Stimulated activated naive B cell treated with anti-CD40 and anti-IgM and Interleukin-4, amounts not matched to agents 10 μg/mL and 1 μg/mL and 100 μg/mL, for 72 hours (primary cell): Measurements from ENCODE around the gene CD200R1.

Experiments used
- ATAC-seq, 2 donors: fragments of 150-1000 bp; cut with Tn5 transposase; replicated peaks; 2 replicates each; pipeline ENCODE4 v1.10.0; 2021; ENCODE audit warnings: moderate library complexity in 1 of 2
- DNase-seq: peaks from one replicate; pipeline ENCODE4 v3.0.0; 2021
- H3K27ac Mint-ChIP-seq: one replicate; pipeline ENCODE4 v1.8.0; 2022; ENCODE audit warnings: mild to moderate bottlenecking, mixed read lengths
- H3K27me3 Mint-ChIP-seq, 2 donors: one replicate each; pipeline ENCODE4 v1.8.0; 2022; ENCODE audit warnings: mixed read lengths in 2 of 2
- H3K36me3 Mint-ChIP-seq, 2 donors: one replicate each; pipeline ENCODE4 v1.8.0; 2022; ENCODE audit warnings: mixed read lengths in 2 of 2, mild to moderate bottlenecking in 1 of 2
- H3K4me1 Mint-ChIP-seq, 2 donors: one replicate each; pipeline ENCODE4 v1.8.0; 2022; ENCODE audit warnings: mixed read lengths in 2 of 2, mild to moderate bottlenecking in 1 of 2
- H3K4me3 Mint-ChIP-seq, 2 donors: one replicate each; pipeline ENCODE4 v1.8.0; 2022; ENCODE audit warnings: mild to moderate bottlenecking in 2 of 2, mixed read lengths in 2 of 2, moderate library complexity in 1 of 2
- H3K9me3 Mint-ChIP-seq, 2 donors: one replicate each; pipeline ENCODE4 v1.8.0; 2022; ENCODE audit warnings: mixed read lengths in 2 of 2, mild to moderate bottlenecking in 1 of 2

CD200R1 gene

DNA sequence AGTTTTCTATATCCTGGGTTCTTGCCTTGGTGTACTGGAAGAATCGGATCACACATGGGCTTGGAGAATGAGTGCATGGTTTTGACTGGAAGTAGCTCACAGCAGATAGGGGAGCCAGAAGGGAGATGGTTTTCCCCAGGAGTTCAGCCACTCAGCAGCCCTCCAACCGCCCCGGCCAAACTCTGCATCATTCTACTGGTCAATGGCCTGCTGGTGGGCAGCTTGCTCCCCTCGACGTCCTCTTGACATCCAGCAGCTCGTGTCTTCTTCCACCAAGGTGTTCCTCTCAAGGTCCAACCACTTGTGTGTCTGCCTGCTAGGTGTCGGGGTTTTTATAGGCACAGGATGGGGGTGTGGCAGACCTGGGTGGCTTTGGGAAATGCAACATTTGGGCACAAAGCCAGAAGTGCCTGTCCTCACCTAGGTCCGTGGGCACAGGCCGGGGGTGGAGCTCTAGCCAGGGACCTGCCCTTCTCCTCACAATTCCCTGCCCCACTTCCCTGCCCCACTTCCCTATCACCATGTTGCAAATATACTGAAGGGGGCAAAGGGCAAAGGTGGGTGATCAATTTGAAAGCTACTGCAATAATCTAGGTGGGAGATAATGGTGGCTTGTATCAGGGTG, 12.9 kb upstream of the CD200R1 start:
- Mint-ChIP-seq H3K27me3 (no peaks in the 10 kb centered on the region), H3K4me3 (no peak overlapping the region), H3K36me3 (no peaks in the 10 kb centered on the region), H3K9me3 (no peaks in the 10 kb centered on the region), H3K27ac (no peak overlapping the region), H3K4me1 (peaks cover 12 to 43% of the 10 kb centered on the region in 2 donors)
- no peak for ATAC-seq
- no peak for DNase-seq

- Mint-ChIP-seq H3K27me3 (no peaks in the 10 kb centered on the region), H3K4me1 (peaks cover 13 to 40% of the 10 kb centered on the region in 2 donors), H3K36me3 (peaks cover 0 to 4% of the 10 kb centered on the region in 2 donors), H3K9me3 (peaks cover 0 to 4% of the 10 kb centered on the region in 2 donors), H3K4me3 (no peak overlapping the region), H3K27ac (no peak overlapping the region)
- ATAC-seq (no peak), DNase-seq (no peak)
These were observed 9.6 kb upstream of the CD200R1 start for GRCh38 chr3:112984485-112984884.

GRCh38 chr3:112982710-112983109, 7.8 kb upstream of the CD200R1 start:
- H3K27ac Mint-ChIP-seq: no peak overlapping the region
- DNase-seq (no peak), ATAC-seq (peak; percentile 75 to 83)
- peaks cover 0 to 4% of the 10 kb centered on the region in 2 donors for H3K36me3 Mint-ChIP-seq
- peaks cover 0 to 5% of the 10 kb centered on the region in 2 donors for H3K27me3 Mint-ChIP-seq
- H3K4me3 Mint-ChIP-seq: no peak overlapping the region
- H3K4me1 Mint-ChIP-seq: peaks cover 19 to 54% of the 10 kb centered on the region in 2 donors
- H3K9me3 Mint-ChIP-seq: peaks cover 0 to 4% of the 10 kb centered on the region in 2 donors

- Mint-ChIP-seq H3K4me1 (peaks cover 27 to 75% of the 10 kb centered on the region in 2 donors), H3K27ac (no peak overlapping the region), H3K27me3 (peaks cover 0 to 5% of the 10 kb centered on the region in 2 donors), H3K4me3 (no peak overlapping the region), H3K36me3 (peaks cover 0 to 4% of the 10 kb centered on the region in 2 donors), H3K9me3 (peaks cover 0 to 4% of the 10 kb centered on the region in 2 donors)
- ATAC-seq (no peak), DNase-seq (no peak)
These were observed 5.2 kb upstream of the CD200R1 start for GRCh38 chr3:112980080-112980479.

GRCh38 chr3:112979244-112979832, 4.4 kb upstream of the CD200R1 start:
- no peak for DNase-seq

GRCh38 chr3:112976953-112977352, 2.0 kb upstream of the CD200R1 start:
- DNase-seq (no peak), ATAC-seq (no peak)
- H3K9me3 Mint-ChIP-seq: peaks cover 0 to 1% of the 10 kb centered on the region in 2 donors
- H3K27me3 Mint-ChIP-seq: peaks cover 0 to 5% of the 10 kb centered on the region in 2 donors
- peak overlapping the region in 1 of 2 donors; percentile 31 for H3K4me3 Mint-ChIP-seq
- H3K36me3 Mint-ChIP-seq: peaks cover 0 to 1% of the 10 kb centered on the region in 2 donors
- no peak overlapping the region for H3K27ac Mint-ChIP-seq
- H3K4me1 Mint-ChIP-seq: peaks cover 41 to 68% of the 10 kb centered on the region in 2 donors

More at GRCh38 chr3:112979244-112979832, 4.4 kb upstream of the CD200R1 start:
- no peak overlapping the region for H3K4me3 Mint-ChIP-seq
- peaks cover 0 to 5% of the 10 kb centered on the region in 2 donors for H3K27me3 Mint-ChIP-seq
- H3K27ac Mint-ChIP-seq: no peak overlapping the region
- no peak for ATAC-seq
- H3K9me3 Mint-ChIP-seq: peaks cover 0 to 4% of the 10 kb centered on the region in 2 donors
- peaks cover 33 to 75% of the 10 kb centered on the region in 2 donors for H3K4me1 Mint-ChIP-seq
- peaks cover 0 to 4% of the 10 kb centered on the region in 2 donors for H3K36me3 Mint-ChIP-seq

DNA sequence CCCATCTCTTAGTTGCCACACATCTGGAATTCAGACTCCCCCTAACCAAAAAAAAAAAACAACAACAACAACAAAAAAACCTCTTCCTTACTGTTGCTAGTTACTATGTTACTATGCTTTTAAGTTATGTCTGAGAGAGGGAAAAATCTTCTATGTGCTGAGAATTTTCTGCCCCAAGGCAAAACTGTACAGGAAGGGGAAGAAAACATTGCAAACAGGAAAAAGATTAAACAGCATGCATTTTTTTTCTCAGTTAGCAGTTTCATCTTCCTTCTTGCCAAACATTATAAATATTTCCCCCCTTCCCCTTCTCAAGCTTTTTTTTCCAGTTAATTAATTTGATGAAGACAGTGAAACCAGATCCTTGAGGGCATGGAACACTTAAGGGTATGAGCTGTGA, 1.1 kb upstream of the CD200R1 start:
- Mint-ChIP-seq H3K27me3 (peaks cover 0 to 5% of the 10 kb centered on the region in 2 donors), H3K4me1 (peaks cover 42 to 60% of the 10 kb centered on the region in 2 donors), H3K36me3 (no peaks in the 10 kb centered on the region), H3K9me3 (no peaks in the 10 kb centered on the region), H3K27ac (peak overlapping the region; percentile 37), H3K4me3 (no peak overlapping the region)
- ATAC-seq: no peak
- no peak for DNase-seq

DNA sequence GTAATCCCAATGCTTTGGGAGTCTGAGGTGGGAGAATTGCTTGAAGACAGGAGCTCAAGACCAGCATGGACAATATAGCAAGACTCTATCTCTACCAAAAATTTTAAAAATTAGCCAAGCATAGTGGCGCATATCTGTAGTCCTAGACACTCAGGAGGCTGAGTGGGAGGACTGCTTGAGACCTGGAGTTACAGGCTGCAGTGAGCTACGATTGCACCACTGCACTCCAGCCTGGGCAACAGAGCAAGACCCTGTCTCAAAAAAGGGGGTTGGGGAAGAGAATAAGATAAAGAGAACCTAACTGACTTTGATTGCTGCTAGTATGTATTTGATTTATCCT, 755 bp downstream of the CD200R1 start:
- DNase-seq (no peak), ATAC-seq (peak; percentile 22 to 26)
- peaks cover 0 to 5% of the 10 kb centered on the region in 2 donors for H3K27me3 Mint-ChIP-seq
- peak overlapping the region; percentile 80 for H3K27ac Mint-ChIP-seq
- H3K36me3 Mint-ChIP-seq: no peaks in the 10 kb centered on the region
- no peaks in the 10 kb centered on the region for H3K9me3 Mint-ChIP-seq
- peaks cover 42 to 57% of the 10 kb centered on the region in 2 donors for H3K4me1 Mint-ChIP-seq
- H3K4me3 Mint-ChIP-seq: peak overlapping the region; percentile 75 to 76

DNA sequence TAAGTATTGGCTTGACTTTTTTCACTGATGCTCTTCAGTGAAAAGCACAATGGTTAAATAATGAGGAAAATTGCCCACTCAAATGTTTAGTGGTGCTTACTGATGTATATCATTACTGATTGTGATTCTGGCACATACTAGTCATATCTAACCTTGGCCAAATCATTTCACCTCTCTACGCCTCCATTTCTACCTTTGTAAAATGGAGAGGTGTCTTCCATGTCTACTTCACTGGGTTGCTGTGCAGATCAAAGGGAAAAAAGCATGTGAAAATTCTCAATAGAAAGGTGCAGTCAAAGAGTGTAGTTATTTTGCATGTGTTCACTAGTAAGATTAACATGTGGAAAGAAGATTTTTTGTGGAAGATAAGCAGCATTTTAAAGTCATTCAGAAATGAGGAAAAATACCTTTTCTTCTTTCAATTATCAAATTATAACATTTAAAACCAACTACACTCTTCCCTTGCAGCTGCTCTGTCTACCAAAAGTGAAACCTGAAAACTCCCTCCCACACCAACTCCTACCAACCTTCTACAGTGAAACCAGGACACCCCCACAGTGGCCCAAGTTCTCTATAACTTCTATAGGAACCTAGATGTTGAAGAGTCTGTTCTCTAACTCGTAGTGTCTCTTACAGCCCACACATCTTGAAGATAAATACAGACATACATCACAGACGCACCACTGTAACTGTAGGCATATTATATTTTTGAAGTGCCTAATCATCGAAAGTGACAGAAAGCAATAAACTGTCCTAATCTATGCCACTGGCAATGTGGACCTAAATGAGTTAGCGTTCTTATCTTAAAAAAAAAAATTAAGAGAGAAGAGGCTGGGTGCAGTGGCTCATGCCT, 1.4 kb downstream of the CD200R1 start:
- Mint-ChIP-seq H3K9me3 (no peaks in the 10 kb centered on the region), H3K36me3 (no peaks in the 10 kb centered on the region), H3K27me3 (peaks cover 0 to 5% of the 10 kb centered on the region in 2 donors), H3K27ac (peak overlapping the region; percentile 82), H3K4me3 (peak overlapping the region; percentile 75 to 76), H3K4me1 (peaks cover 43 to 55% of the 10 kb centered on the region in 2 donors)
- DNase-seq (peak; percentile 49), ATAC-seq (peak; percentile 89 to 92)

- no peak for DNase-seq
- no peaks in the 10 kb centered on the region for H3K27me3 Mint-ChIP-seq
These were observed 2.7 kb downstream of the CD200R1 start for GRCh38 chr3:112972158-112972557.

GRCh38 chr3:112967828-112968227, 7.1 kb downstream of the CD200R1 start:
- H3K36me3 Mint-ChIP-seq: peaks cover 22 to 24% of the 10 kb centered on the region in 2 donors
- ATAC-seq: no peak
- no peak for DNase-seq
- H3K27me3 Mint-ChIP-seq: no peaks in the 10 kb centered on the region
- peaks cover 12 to 15% of the 10 kb centered on the region in 2 donors for H3K9me3 Mint-ChIP-seq
- no peak overlapping the region for H3K4me3 Mint-ChIP-seq
- H3K4me1 Mint-ChIP-seq: peaks cover 25 to 37% of the 10 kb centered on the region in 2 donors
- no peak overlapping the region for H3K27ac Mint-ChIP-seq

More at GRCh38 chr3:112972158-112972557, 2.7 kb downstream of the CD200R1 start:
- Mint-ChIP-seq H3K36me3 (no peaks in the 10 kb centered on the region), H3K9me3 (no peaks in the 10 kb centered on the region), H3K4me3 (peak overlapping the region in 1 of 2 donors; percentile 25), H3K4me1 (peaks cover 43 to 55% of the 10 kb centered on the region in 2 donors), H3K27ac (peak overlapping the region; percentile 84)
- ATAC-seq: no peak

DNA sequence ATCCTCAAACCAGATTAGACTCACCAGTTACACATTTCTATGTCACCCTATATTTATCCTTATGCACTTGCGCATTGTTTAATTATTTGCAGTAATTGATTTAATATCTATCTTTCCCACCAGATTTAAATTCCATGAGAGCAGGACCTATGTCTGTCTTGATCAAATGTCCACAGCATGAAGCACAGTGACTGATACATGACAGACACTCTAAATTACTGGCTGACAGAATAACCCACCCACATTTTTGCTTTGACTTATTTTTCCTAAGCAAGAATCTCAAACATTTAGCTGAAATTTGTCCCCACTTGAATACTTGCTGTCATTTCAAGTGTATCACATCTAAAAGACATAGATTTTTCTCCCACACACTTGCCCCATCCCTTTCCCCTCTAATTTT, 7.5 kb downstream of the CD200R1 start:
- Mint-ChIP-seq H3K4me3 (no peak overlapping the region), H3K36me3 (peaks cover 24 to 26% of the 10 kb centered on the region in 2 donors), H3K27me3 (no peaks in the 10 kb centered on the region), H3K9me3 (peaks cover 14 to 16% of the 10 kb centered on the region in 2 donors), H3K4me1 (peaks cover 25 to 37% of the 10 kb centered on the region in 2 donors), H3K27ac (no peak overlapping the region)
- ATAC-seq (no peak), DNase-seq (no peak)

- H3K36me3 Mint-ChIP-seq: peaks cover 26% of the 10 kb centered on the region in 2 donors
- H3K4me1 Mint-ChIP-seq: peaks cover 23 to 37% of the 10 kb centered on the region in 2 donors
- peak; percentile 11 for DNase-seq
- peak; percentile 94 to 95 for ATAC-seq
- no peaks in the 10 kb centered on the region for H3K27me3 Mint-ChIP-seq
- H3K4me3 Mint-ChIP-seq: peak overlapping the region; percentile 0
- peaks cover 14 to 16% of the 10 kb centered on the region in 2 donors for H3K9me3 Mint-ChIP-seq
- no peak overlapping the region for H3K27ac Mint-ChIP-seq
These were observed 8.3 kb downstream of the CD200R1 start for GRCh38 chr3:112966633-112967032.

DNA sequence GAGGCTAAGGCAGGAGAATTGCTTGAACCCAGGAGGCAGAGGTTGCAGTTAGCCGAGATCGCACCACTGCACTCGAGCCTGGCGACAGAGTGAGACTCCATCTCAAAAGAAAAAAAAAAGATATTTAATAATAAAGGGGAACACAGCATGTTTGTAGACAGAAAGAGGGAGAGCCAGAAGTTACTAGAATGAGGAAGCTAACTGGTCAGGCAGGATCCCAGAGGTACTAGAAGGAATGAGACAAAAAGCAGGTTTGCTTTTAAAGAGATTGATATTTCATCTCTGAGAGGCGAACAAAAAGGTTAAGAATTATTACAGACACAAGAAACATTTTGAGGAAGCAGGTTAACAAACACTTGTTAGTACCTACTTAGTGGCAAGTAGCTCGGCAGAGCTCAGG, 9.2 kb downstream of the CD200R1 start:
- no peak for DNase-seq
- ATAC-seq: no peak
- Mint-ChIP-seq H3K27ac (no peak overlapping the region), H3K9me3 (peaks cover 14 to 16% of the 10 kb centered on the region in 2 donors), H3K27me3 (no peaks in the 10 kb centered on the region), H3K36me3 (peaks cover 26 to 28% of the 10 kb centered on the region in 2 donors), H3K4me1 (peaks cover 24 to 37% of the 10 kb centered on the region in 2 donors), H3K4me3 (no peak overlapping the region)
